Panc1 (cell line): ENCODE results near the gene BAD. TPM values are rescaled to one million over a fixed set of nuclear protein-coding genes. Genes with fewer than 3 reads are reported as not detected.

Source experiments
- ATAC-seq: fragments of 200-7000 bp; cut with Tn5 transposase; 2 replicates; pipeline ENCODE4 v1.9.1; 2020; ENCODE audit warnings: mild to moderate bottlenecking, moderate library complexity
- BruUV-seq: library from RNA; stranded (reverse); fragments of 400-500 nt; replicated peaks from 2 replicates; lab custom pipeline; 2021; lab: Mats Ljungman, UMichigan
- CTCF ChIA-PET: fragments of 300-600 bp; sonication (Branson Sonifier 250); formaldehyde crosslinking; loops from one replicate; lab custom pipeline; 2022; ENCODE audit warnings: antibody characterized with exemption; lab: Charles Lee
- POLR2A ChIA-PET: fragments of 300-600 bp; sonication (Branson Sonifier 250); formaldehyde crosslinking; loops from one replicate; lab custom pipeline; 2022; ENCODE audit warnings: antibody characterized with exemption; lab: Charles Lee
- DNase-seq: peaks from one replicate; pipeline ENCODE4 v3.0.0-alpha.2; 2010; ENCODE audit warnings: low read depth, low spot score
- H3K27ac ChIP-seq: 2 replicates; pipeline ENCODE4 v1.5.1; 2011; ENCODE audit warnings: mild to moderate bottlenecking, low read length, inconsistent platforms
- H3K27me3 ChIP-seq: fragments of 200-500 bp; sonication (Bioruptor generic); 2 replicates; pipeline ENCODE4 v1.6.0; 2014; ENCODE audit warnings: low read length, inconsistent platforms; ENCODE audit not compliant: control insufficient read depth, insufficient read depth
- H3K36me3 ChIP-seq: fragments of 200-500 bp; sonication (Bioruptor generic); 2 replicates; pipeline ENCODE4 v1.5.1; 2014; ENCODE audit warnings: inconsistent platforms, mild to moderate bottlenecking, low read length, moderate library complexity; ENCODE audit not compliant: control insufficient read depth, insufficient read depth
- H3K4me1 ChIP-seq: 2 replicates; pipeline ENCODE4 v1.5.1; 2011; ENCODE audit warnings: inconsistent platforms, mild to moderate bottlenecking, low read length, moderate library complexity; ENCODE audit not compliant: control insufficient read depth, insufficient read depth
- H3K4me3 ChIP-seq, 2 experiments: 2 replicates each; pipeline ENCODE4 v1.5.1; 2011 to 2012; ENCODE audit warnings: low read depth in 2 of 2, low read length in 2 of 2, mild to moderate bottlenecking in 2 of 2, inconsistent platforms in 1 of 2, moderate library complexity in 1 of 2
- H3K9me3 ChIP-seq: fragments of 200-500 bp; sonication (Bioruptor generic); 2 replicates; pipeline ENCODE4 v1.5.1; 2014; ENCODE audit warnings: low read depth, mild to moderate bottlenecking, inconsistent platforms, low read length, moderate library complexity; ENCODE audit not compliant: control insufficient read depth, insufficient read depth
- CTCF ChIP-seq: fragments of 450-650 bp; IDR thresholded peaks from 2 replicates; pipeline ENCODE4 v1.5.1; 2017; ENCODE audit warnings: mild to moderate bottlenecking
- POLR2AphosphoS5 ChIP-seq: IDR thresholded peaks from 2 replicates; pipeline ENCODE4 v1.6.1; 2012; ENCODE audit warnings: mild to moderate bottlenecking, low read depth, low read length, moderate library complexity
- SIN3A ChIP-seq: IDR thresholded peaks from 2 replicates; pipeline ENCODE4 v1.6.1; 2012; ENCODE audit warnings: low read depth, mild to moderate bottlenecking, low read length, moderate library complexity, borderline replicate concordance; ENCODE audit not compliant: insufficient read depth
- TCF7L2 ChIP-seq: IDR thresholded peaks from 2 replicates; pipeline ENCODE4 v1.6.1; 2011; ENCODE audit warnings: mild to moderate bottlenecking, low read depth, low read length, inconsistent platforms
- in situ Hi-C: cut with HindIII; loops from 2 replicates; pipeline ENCODE4 v1.10.0; 2016; ENCODE audit warnings: low sequenced_read_pairs, low pct_unique_long_range_greater_than_20kb
- intact Hi-C: fragments of 100-400 bp; cut with micrococcal nuclease; formaldehyde crosslinking; loops from one replicate; pipeline ENCODE4 v1.10.0; 2022; ENCODE audit not compliant: unreplicated experiment
- total RNA-seq: library from RNA; stranded (reverse); gene quantifications from one replicate; pipeline ENCODE4 v1.2.1, GENCODE V29; 2021; ENCODE audit not compliant: unreplicated experiment
- TF ChIP-seq, protein P1 (sequence below), 2 experiments: IDR thresholded peaks; 2 replicates each; pipeline ENCODE4 v1.6.1; 2011 to 2012; ENCODE audit warnings: low read depth in 2 of 2, control low read depth in 1 of 2, low read length in 1 of 2, mild to moderate bottlenecking in 1 of 2, moderate library complexity in 1 of 2; ENCODE audit not compliant: insufficient read depth in 1 of 2

Gene BAD
- total RNA-seq, 1 experiment from 2014 or later = 77.7 TPM

DNA sequence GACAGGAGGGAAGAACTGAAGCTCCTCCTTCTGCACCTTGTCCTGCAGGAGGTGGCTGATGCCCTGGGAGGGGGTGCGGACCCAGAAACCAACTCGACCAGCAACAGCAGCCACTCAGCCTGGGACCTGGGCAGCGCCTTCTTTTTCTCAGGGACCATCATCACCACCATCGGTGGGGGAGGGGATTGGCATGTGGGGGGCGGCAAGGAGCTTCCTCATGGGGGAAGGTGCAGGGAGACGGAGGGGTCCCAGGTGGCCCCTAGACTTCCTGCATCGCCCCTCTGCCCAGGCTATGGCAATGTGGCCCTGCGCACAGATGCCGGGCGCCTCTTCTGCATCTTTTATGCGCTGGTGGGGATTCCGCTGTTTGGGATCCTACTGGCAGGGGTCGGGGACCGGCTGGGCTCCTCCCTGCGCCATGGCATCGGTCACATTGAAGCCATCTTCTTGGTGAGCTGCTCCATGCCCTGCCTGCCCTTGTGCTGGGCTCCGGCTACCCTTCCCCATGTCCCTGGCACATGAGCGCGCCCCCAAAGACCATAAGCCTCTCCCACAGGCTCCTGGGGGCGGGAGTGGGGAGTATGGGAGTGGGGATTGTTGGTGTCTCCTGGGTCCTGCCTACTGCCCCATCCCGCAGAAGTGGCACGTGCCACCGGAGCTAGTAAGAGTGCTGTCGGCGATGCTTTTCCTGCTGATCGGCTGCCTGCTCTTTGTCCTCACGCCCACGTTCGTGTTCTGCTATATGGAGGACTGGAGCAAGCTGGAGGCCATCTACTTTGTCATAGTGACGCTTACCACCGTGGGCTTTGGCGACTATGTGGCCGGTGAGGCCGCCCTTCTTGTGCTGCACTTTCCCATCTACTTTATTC lies 12.6 kb upstream of the BAD start:
- TF ChIP-seq, protein P1, sequence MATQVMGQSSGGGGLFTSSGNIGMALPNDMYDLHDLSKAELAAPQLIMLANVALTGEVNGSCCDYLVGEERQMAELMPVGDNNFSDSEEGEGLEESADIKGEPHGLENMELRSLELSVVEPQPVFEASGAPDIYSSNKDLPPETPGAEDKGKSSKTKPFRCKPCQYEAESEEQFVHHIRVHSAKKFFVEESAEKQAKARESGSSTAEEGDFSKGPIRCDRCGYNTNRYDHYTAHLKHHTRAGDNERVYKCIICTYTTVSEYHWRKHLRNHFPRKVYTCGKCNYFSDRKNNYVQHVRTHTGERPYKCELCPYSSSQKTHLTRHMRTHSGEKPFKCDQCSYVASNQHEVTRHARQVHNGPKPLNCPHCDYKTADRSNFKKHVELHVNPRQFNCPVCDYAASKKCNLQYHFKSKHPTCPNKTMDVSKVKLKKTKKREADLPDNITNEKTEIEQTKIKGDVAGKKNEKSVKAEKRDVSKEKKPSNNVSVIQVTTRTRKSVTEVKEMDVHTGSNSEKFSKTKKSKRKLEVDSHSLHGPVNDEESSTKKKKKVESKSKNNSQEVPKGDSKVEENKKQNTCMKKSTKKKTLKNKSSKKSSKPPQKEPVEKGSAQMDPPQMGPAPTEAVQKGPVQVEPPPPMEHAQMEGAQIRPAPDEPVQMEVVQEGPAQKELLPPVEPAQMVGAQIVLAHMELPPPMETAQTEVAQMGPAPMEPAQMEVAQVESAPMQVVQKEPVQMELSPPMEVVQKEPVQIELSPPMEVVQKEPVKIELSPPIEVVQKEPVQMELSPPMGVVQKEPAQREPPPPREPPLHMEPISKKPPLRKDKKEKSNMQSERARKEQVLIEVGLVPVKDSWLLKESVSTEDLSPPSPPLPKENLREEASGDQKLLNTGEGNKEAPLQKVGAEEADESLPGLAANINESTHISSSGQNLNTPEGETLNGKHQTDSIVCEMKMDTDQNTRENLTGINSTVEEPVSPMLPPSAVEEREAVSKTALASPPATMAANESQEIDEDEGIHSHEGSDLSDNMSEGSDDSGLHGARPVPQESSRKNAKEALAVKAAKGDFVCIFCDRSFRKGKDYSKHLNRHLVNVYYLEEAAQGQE (IDR thresholded peaks at IDR 0.05; ENCODE audit: insufficient read depth in 1 of 2, low read depth in 2 of 2, low read length in 1 of 2) = no peak
- TF ChIP-seq TCF7L2 (no peak), SIN3A (no peak), POLR2AphosphoS5 (no peak), CTCF (no peak)
- ChIA-PET POLR2A (no interaction called here), CTCF (no interaction called here)
- BruUV-seq = no TSS peak
- no peaks in the 10 kb centered on the region for H3K9me3 ChIP-seq
- intact Hi-C loops (no loop called here), in situ Hi-C loops (no loop called here)
- no peak overlapping the region for H3K4me3 ChIP-seq
- no peaks in the 10 kb centered on the region for H3K36me3 ChIP-seq
- H3K27me3 ChIP-seq = no peaks in the 10 kb centered on the region; the same call in none of the 2 replicates
- no peak for DNase-seq
- no peak overlapping the region for H3K27ac ChIP-seq
- peaks cover 5% of the 10 kb centered on the region for H3K4me1 ChIP-seq
- no peak for ATAC-seq

DNA sequence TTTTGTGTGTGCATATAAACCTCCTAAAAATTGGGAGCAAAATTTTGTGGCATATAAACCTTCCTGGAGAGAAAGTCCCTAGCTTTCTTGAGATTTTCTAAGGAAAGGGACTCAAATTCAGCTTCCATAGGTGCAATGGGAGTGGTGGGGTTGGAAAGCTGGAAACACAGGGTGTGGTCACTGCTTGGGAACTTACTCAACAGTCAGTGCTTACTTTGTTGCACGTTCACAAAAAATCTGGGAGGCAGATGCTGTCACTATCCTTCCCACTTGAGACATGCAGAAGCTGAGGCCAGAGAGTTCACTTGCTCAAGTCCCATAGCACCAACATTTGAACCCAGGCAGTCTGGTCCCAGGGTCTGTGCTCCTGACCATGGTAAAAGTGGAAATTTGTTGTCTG lies 11.8 kb upstream of the BAD start:
- POLR2A ChIA-PET = no interaction called here
- in situ Hi-C loops = no loop called here

More for the DNA sequence above, 11.8 kb upstream of the BAD start:
- BruUV-seq = no TSS peak
- DNase-seq = no peak
- no peaks in the 10 kb centered on the region for H3K9me3 ChIP-seq
- CTCF ChIA-PET = no interaction called here
- no peak overlapping the region for H3K27ac ChIP-seq
- TF ChIP-seq TCF7L2 = no peak
- TF ChIP-seq CTCF = no peak
- TF ChIP-seq POLR2AphosphoS5 = no peak
- TF ChIP-seq, protein P1 (IDR thresholded peaks at IDR 0.05; ENCODE audit: insufficient read depth in 1 of 2, low read depth in 2 of 2, low read length in 1 of 2) = no peak
- no peak for TF ChIP-seq SIN3A
- intact Hi-C loops = no loop called here
- H3K36me3 ChIP-seq = no peaks in the 10 kb centered on the region
- H3K27me3 ChIP-seq = no peaks in the 10 kb centered on the region; the same call in none of the 2 replicates
- H3K4me1 ChIP-seq = peaks cover 6% of the 10 kb centered on the region
- no peak overlapping the region for H3K4me3 ChIP-seq
- ATAC-seq = no peak
